Measurements from ENCODE around the gene GREB1.

- no peak for TF ChIP-seq CTCF (conservative IDR thresholded peaks at IDR 0.05; ENCODE audit: low read depth, low read length)
- no peak for TF ChIP-seq CEBPB (IDR thresholded peaks at IDR 0.05; ENCODE audit: low read depth, low read length)
- no peak for TF ChIP-seq POLR2A (IDR thresholded peaks at IDR 0.05; ENCODE audit: low read depth, low read length)
- no peak for TF ChIP-seq ELK1 (IDR thresholded peaks at IDR 0.05; ENCODE audit: borderline replicate concordance, low read depth, low read length)
- no peak for TF ChIP-seq RAD21 (IDR thresholded peaks at IDR 0.05; ENCODE audit: low read length)
- no peak for TF ChIP-seq USF2 (IDR thresholded peaks at IDR 0.05; ENCODE audit: low read depth, low read length)
- no peak for TF ChIP-seq MXI1 (IDR thresholded peaks at IDR 0.05; ENCODE audit: borderline replicate concordance, low read depth, low read length)
- no peak for TF ChIP-seq BHLHE40 (IDR thresholded peaks at IDR 0.05; ENCODE audit: low read depth, low read length)
- no peak for TF ChIP-seq FOS (IDR thresholded peaks at IDR 0.05; ENCODE audit: low read depth, low read length)
- no peak for TF ChIP-seq RFX5 (IDR thresholded peaks at IDR 0.05; ENCODE audit: low read depth, low read length)
- no peak for TF ChIP-seq MAFK (IDR thresholded peaks at IDR 0.05; ENCODE audit: low read depth, low read length)
- no peak for TF ChIP-seq SMC3 (IDR thresholded peaks at IDR 0.05; ENCODE audit: low read depth, low read length)
- no peak for TF ChIP-seq NFE2L2 (IDR thresholded peaks at IDR 0.05; ENCODE audit: low read depth, low read length)
- no peak for TF ChIP-seq MAZ (IDR thresholded peaks at IDR 0.05; ENCODE audit: borderline replicate concordance, low read depth, low read length)
Measured at GRCh38 chr2:11589316-11589940, 55.6 kb downstream of the GREB1 start.

All from IMR-90 (cell line).